ENCODE measurements around the gene PRPS1. TPM values are rescaled to one million over a fixed set of nuclear protein-coding genes. Genes with fewer than 3 reads are reported as not detected.

The PRPS1 gene
- total and polyA plus RNA-seq, 4 donors = 20.7 to 29.2 (median 24.4) TPM

DNA sequence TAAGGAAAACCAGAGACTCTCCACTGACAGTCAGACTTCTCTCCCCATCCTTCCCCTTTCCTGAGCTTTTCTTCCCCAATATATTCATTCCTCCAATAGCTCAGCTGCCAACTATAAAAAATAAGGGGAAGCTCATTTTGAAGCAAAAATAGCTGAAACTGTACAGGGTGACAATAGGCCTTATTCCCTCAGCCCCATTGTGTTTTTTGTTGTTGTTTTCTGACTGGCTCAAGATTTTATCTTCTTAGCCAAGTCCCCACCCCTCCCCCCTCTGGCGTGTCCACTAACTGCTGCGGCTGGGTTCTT lies 26.2 kb downstream of the PRPS1 start:
- no peaks in the 10 kb centered on the region for H3K4me1 ChIP-seq (ENCODE audit: control insufficient read depth in 1 of 2, insufficient read depth in 2 of 2, low read length in 2 of 2)
- no peak overlapping the region for H3K27ac ChIP-seq (ENCODE audit: low read depth in 1 of 2, low read length in 2 of 2)
- WGBS, 2 donors = 2 to 12% methylated on average over 2 of the region's 2 CpGs
- H3K36me3 ChIP-seq (ENCODE audit: control insufficient read depth in 1 of 2, insufficient read depth in 2 of 2, low read length in 1 of 2) = peaks cover 0 to 2% of the 10 kb centered on the region in 2 donors
- H3K4me3 ChIP-seq (ENCODE audit: low read length in 2 of 2) = no peak overlapping the region
- ATAC-seq (ENCODE audit: low FRiP score) (no peak), DNase-seq (peak in 1 of 2 donors; percentile 84)
- H3K27me3 ChIP-seq (ENCODE audit: control insufficient read depth in 1 of 2, insufficient read depth in 2 of 2, low read length in 1 of 2) = no peaks in the 10 kb centered on the region
- H3K9me3 ChIP-seq (ENCODE audit: control insufficient read depth, low read length) = no peaks in the 10 kb centered on the region
- intact Hi-C loops (cut with DNase I) = loop anchor here in 1 of 2 donors (10.0 kb wide), 1 partner anchor 240 kb away; no protein-coding TSS in a partner anchor

DNA sequence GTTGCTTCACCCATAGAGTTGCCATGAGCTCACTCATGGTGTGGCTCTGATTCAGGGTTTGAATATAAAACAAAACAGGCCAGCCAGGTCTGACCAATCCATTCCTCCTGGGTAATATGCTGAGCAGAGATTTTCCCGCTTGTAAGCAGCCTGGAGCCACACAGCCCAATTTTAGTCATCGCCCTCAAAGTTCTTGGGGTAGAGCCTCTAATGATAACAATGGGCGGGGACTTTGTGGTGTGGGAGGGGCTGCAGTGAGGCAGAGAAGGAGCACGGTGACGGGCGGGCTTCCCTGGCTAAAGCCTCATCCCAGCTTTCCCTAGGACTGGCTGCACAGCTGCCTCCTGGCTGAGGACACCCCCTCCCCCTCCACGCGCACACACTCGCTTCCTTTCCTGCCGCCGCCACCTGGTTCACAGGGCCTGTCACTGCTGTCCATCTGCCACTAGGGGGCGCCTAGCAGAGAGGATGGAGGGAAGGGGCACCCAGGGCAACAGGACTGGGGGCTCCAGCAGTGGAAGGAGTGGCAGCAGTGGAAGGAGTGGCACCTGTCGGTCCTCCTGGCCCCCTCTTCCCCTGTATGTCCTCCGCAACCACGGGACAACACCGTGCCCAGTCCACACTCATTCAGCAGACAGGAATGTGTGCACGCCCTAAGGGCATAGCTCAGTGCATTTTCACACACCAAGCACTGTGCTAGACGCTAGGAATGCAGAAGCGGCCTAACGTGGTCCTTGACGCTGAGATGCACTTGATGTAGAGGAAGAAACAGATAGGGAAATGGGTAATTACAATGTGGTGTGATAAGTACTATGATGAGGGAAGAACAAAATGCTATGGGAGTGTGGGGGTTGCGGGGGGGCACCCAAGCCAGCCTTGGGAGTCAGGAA lies 26.8 kb downstream of the PRPS1 start:
- no peaks in the 10 kb centered on the region for H3K27me3 ChIP-seq (ENCODE audit: control insufficient read depth in 1 of 2, insufficient read depth in 2 of 2, low read length in 1 of 2)
- 25 to 31% methylated on average over 20 to 22 of the region's 22 CpGs for WGBS, 2 donors
- no peaks in the 10 kb centered on the region for H3K4me1 ChIP-seq (ENCODE audit: control insufficient read depth in 1 of 2, insufficient read depth in 2 of 2, low read length in 2 of 2)
- no peaks in the 10 kb centered on the region for H3K9me3 ChIP-seq (ENCODE audit: control insufficient read depth, low read length)
- intact Hi-C loops (cut with DNase I) = loop anchor here (5.0 to 10.0 kb wide), 3 partner anchors 62 to 240 kb away; partner anchors contain the start of genes NCBP2L (in 1 of the 2) and TSC22D3 (in 1 of the 2)
- no peak overlapping the region for H3K27ac ChIP-seq (ENCODE audit: low read depth in 1 of 2, low read length in 2 of 2)
- ATAC-seq (ENCODE audit: low FRiP score) = peak; percentile 77
- DNase-seq = peak; percentile 77 to 87
- no peak overlapping the region for H3K4me3 ChIP-seq (ENCODE audit: low read length in 2 of 2)
- peaks cover 0 to 2% of the 10 kb centered on the region in 2 donors for H3K36me3 ChIP-seq (ENCODE audit: control insufficient read depth in 1 of 2, insufficient read depth in 2 of 2, low read length in 1 of 2)

DNA sequence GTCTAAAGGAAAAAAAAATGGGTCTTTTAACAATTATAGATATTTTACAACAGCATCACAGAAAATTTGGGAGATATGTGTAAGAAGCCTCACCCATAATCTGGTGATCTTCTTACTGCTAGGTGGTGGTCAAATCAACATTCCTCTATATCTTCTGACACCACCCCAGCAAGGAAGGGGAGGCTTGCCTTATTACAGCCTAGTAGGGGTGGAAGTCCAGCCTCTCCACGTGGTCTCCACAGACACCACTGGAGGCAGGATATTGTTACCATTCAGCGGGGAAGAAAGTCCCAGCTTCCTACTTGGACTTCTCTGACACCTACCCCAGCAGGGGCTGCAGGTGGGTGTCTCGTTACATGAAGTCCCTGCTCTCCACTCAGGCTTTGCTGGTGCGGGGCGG lies 28.7 kb downstream of the PRPS1 start:
- Histone ChIP-seq H3K27ac (ENCODE audit: low read depth in 1 of 2, low read length in 2 of 2) (no peak overlapping the region), H3K27me3 (ENCODE audit: control insufficient read depth in 1 of 2, insufficient read depth in 2 of 2, low read length in 1 of 2) (no peaks in the 10 kb centered on the region), H3K9me3 (ENCODE audit: control insufficient read depth, low read length) (no peaks in the 10 kb centered on the region), H3K4me1 (ENCODE audit: control insufficient read depth in 1 of 2, insufficient read depth in 2 of 2, low read length in 2 of 2) (no peaks in the 10 kb centered on the region), H3K4me3 (ENCODE audit: low read length in 2 of 2) (no peak overlapping the region), H3K36me3 (ENCODE audit: control insufficient read depth in 1 of 2, insufficient read depth in 2 of 2, low read length in 1 of 2) (peaks cover 0 to 2% of the 10 kb centered on the region in 2 donors)
- intact Hi-C loops (cut with DNase I) = loop anchor here (5.0 to 10.0 kb wide), 3 partner anchors 60 to 238 kb away; partner anchors contain the start of genes NCBP2L (in 1 of the 2) and TSC22D3 (in 1 of the 2)
- 70 to 84% methylated on average over 5 of the region's 5 CpGs for WGBS, 2 donors
- no peak for ATAC-seq (ENCODE audit: low FRiP score)
- no peak for DNase-seq

DNA sequence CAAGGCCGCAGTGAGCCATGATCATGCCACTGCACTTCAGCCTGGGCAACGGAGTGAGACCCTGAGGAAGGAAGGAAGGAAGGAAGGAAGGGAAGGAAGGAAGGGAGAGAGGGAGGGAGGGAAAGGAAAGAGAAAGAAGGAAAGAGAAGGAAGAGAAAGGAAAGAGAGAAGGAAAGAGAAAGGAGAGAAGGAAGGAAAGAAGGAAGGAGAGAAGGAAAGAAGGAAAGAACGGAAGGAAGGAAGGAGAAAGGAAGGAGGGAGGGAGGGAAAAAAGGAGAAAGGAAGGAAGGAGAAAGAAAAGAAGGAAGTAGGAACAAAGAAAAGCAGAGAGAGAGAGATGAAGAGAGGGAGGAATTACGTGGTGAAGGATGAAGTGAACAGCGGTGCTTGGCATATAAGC lies 30.4 kb downstream of the PRPS1 start:
- Histone ChIP-seq H3K9me3 (ENCODE audit: control insufficient read depth, low read length) (no peaks in the 10 kb centered on the region), H3K27me3 (ENCODE audit: control insufficient read depth in 1 of 2, insufficient read depth in 2 of 2, low read length in 1 of 2) (no peaks in the 10 kb centered on the region), H3K27ac (ENCODE audit: low read depth in 1 of 2, low read length in 2 of 2) (no peak overlapping the region), H3K36me3 (ENCODE audit: control insufficient read depth in 1 of 2, insufficient read depth in 2 of 2, low read length in 1 of 2) (no peaks in the 10 kb centered on the region), H3K4me3 (ENCODE audit: low read length in 2 of 2) (no peak overlapping the region), H3K4me1 (ENCODE audit: control insufficient read depth in 1 of 2, insufficient read depth in 2 of 2, low read length in 2 of 2) (no peaks in the 10 kb centered on the region)
- intact Hi-C loops (cut with DNase I) = loop anchor here (2.0 to 10.0 kb wide), 4 partner anchors 59 to 236 kb away; partner anchors contain the start of genes NCBP2L (in 2 of the 2) and TSC22D3 (in 1 of the 2)
- WGBS, 2 donors = 64 to 73% methylated on average over 5 of the region's 5 CpGs
- no peak for DNase-seq
- ATAC-seq (ENCODE audit: low FRiP score) = no peak

DNA sequence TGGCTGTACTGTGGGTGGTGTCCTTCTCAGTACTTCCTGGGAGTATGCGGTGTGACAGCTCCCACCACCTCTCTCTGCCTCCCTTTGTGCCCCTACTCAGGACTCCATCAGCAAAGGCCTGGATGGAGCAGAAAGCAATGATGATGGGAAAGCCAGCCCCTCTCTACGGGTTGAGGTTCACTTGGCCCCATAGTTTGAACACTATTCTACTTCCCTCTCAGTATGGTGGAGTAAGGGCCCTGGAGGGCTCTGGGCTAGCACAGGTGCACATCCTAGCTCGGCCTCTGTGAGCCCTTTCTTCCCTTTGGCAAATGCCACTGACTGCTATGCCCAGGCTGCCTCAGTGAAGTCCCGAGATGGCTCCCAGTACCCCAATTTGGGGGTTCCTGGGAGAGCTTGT lies 31.0 kb downstream of the PRPS1 start:
- intact Hi-C loops (cut with DNase I) = loop anchor here (2.0 to 10.0 kb wide), 4 partner anchors 58 to 236 kb away; partner anchors contain the start of genes NCBP2L (in 2 of the 2) and TSC22D3 (in 1 of the 2)
- 37 to 57% methylated on average over 4 of the region's 4 CpGs for WGBS, 2 donors
- Histone ChIP-seq H3K9me3 (ENCODE audit: control insufficient read depth, low read length) (no peaks in the 10 kb centered on the region), H3K27me3 (ENCODE audit: control insufficient read depth in 1 of 2, insufficient read depth in 2 of 2, low read length in 1 of 2) (no peaks in the 10 kb centered on the region), H3K4me3 (ENCODE audit: low read length in 2 of 2) (no peak overlapping the region), H3K36me3 (ENCODE audit: control insufficient read depth in 1 of 2, insufficient read depth in 2 of 2, low read length in 1 of 2) (no peaks in the 10 kb centered on the region), H3K27ac (ENCODE audit: low read depth in 1 of 2, low read length in 2 of 2) (no peak overlapping the region), H3K4me1 (ENCODE audit: control insufficient read depth in 1 of 2, insufficient read depth in 2 of 2, low read length in 2 of 2) (no peaks in the 10 kb centered on the region)
- ATAC-seq (ENCODE audit: low FRiP score) = no peak
- no peak for DNase-seq

DNA sequence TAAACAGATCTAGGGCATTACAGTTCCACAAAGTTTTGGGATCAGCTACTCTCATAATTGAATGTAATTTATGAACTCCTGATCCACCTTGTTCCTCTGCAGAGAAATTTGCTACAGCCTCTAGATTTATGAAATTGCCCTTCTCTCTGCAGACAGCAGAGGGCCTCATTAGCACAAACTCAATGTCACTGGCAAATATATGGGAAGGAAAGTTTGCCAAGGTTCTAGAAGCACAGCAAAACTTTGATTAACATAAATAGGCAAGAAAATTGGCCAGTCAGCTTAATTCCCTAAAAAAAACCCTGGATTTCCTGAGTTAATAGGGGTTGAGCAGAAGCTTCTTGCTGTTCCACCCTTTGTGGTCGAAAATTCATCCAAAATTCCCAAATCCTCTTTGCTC lies 31.5 kb downstream of the PRPS1 start:
- Histone ChIP-seq H3K36me3 (ENCODE audit: control insufficient read depth in 1 of 2, insufficient read depth in 2 of 2, low read length in 1 of 2) (no peaks in the 10 kb centered on the region), H3K9me3 (ENCODE audit: control insufficient read depth, low read length) (no peaks in the 10 kb centered on the region), H3K27me3 (ENCODE audit: control insufficient read depth in 1 of 2, insufficient read depth in 2 of 2, low read length in 1 of 2) (no peaks in the 10 kb centered on the region), H3K4me3 (ENCODE audit: low read length in 2 of 2) (no peak overlapping the region), H3K4me1 (ENCODE audit: control insufficient read depth in 1 of 2, insufficient read depth in 2 of 2, low read length in 2 of 2) (no peaks in the 10 kb centered on the region), H3K27ac (ENCODE audit: low read depth in 1 of 2, low read length in 2 of 2) (no peak overlapping the region)
- intact Hi-C loops (cut with DNase I) = loop anchor here (2.0 to 10.0 kb wide), 5 partner anchors 58 to 235 kb away; partner anchors contain the start of genes NCBP2L (in 2 of the 2) and TSC22D3 (in 1 of the 2)
- 66 to 69% methylated on average over 1 of the region's 1 CpG for WGBS, 2 donors
- DNase-seq (no peak), ATAC-seq (ENCODE audit: low FRiP score) (no peak)

DNA sequence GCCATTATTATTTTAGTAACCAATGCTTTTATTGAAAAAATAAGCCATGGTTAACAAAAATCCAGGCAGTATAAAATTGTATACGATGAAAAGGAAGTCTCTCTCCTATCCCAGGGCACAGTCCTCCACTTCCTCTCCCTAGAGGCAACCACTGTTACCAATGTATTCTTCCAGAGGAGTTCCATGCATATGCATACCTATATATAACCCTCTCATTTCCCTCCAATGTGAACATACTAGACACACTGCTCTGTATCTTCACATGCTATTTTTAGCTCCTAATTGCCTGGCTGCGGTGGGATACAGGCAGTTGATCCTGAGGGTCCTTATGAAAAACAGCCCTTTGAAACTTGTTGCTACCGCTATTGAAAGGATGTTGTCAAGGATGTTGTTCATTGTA lies 33.8 kb downstream of the PRPS1 start:
- ATAC-seq (ENCODE audit: low FRiP score) (no peak), DNase-seq (no peak)
- 51 to 61% methylated on average over 3 of the region's 3 CpGs for WGBS, 2 donors
- no peaks in the 10 kb centered on the region for H3K9me3 ChIP-seq (ENCODE audit: control insufficient read depth, low read length)
- no peaks in the 10 kb centered on the region for H3K27me3 ChIP-seq (ENCODE audit: control insufficient read depth in 1 of 2, insufficient read depth in 2 of 2, low read length in 1 of 2)
- intact Hi-C loops (cut with DNase I) = loop anchor here in 1 of 2 donors (5.0 kb wide), 1 partner anchor 230 kb away; no protein-coding TSS in a partner anchor
- H3K4me1 ChIP-seq (ENCODE audit: control insufficient read depth in 1 of 2, insufficient read depth in 2 of 2, low read length in 2 of 2) = no peaks in the 10 kb centered on the region
- no peaks in the 10 kb centered on the region for H3K36me3 ChIP-seq (ENCODE audit: control insufficient read depth in 1 of 2, insufficient read depth in 2 of 2, low read length in 1 of 2)
- H3K27ac ChIP-seq (ENCODE audit: low read depth in 1 of 2, low read length in 2 of 2) = no peak overlapping the region
- H3K4me3 ChIP-seq (ENCODE audit: low read length in 2 of 2) = no peak overlapping the region

DNA sequence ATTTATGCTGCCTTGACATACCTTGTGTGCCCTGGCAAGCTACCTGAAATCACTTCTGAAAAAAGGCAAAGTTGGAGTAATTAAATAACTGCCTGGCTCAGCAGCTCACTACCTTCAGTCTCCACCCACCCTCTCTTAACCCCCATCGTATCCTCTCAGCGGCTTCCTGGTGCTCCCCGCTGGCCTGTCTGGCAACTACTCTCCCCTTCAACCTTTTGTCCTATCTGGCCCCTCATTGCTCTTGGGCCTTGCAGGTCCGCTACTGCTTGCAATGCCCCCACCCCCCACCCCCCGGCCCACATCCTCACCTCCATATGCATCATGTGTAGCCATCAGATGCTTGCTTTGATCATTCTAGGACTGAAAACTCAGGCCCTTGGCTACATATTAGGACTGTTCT lies 34.5 kb downstream of the PRPS1 start:
- Histone ChIP-seq H3K27ac (ENCODE audit: low read depth in 1 of 2, low read length in 2 of 2) (no peak overlapping the region), H3K9me3 (ENCODE audit: control insufficient read depth, low read length) (no peaks in the 10 kb centered on the region), H3K36me3 (ENCODE audit: control insufficient read depth in 1 of 2, insufficient read depth in 2 of 2, low read length in 1 of 2) (no peaks in the 10 kb centered on the region), H3K4me1 (ENCODE audit: control insufficient read depth in 1 of 2, insufficient read depth in 2 of 2, low read length in 2 of 2) (no peaks in the 10 kb centered on the region), H3K27me3 (ENCODE audit: control insufficient read depth in 1 of 2, insufficient read depth in 2 of 2, low read length in 1 of 2) (no peaks in the 10 kb centered on the region), H3K4me3 (ENCODE audit: low read length in 2 of 2) (no peak overlapping the region)
- no peak for ATAC-seq (ENCODE audit: low FRiP score)
- intact Hi-C loops (cut with DNase I) = loop anchor here in 1 of 2 donors (5.0 kb wide), 1 partner anchor 229 kb away; no protein-coding TSS in a partner anchor
- DNase-seq = no peak
- WGBS, 2 donors = 83 to 98% methylated on average over 5 of the region's 5 CpGs

Measured in aorta (tissue), 5 donors.